OCI-LY7 (cell line): ENCODE data around the gene GRK3.

ENCODE experiments used
- CTCF ChIP-seq: fragments of 200-600 bp; sonication (generic); conservative IDR thresholded peaks from 2 replicates; pipeline ENCODE4 v1.5.1; 2014; ENCODE audit warnings: mild to moderate bottlenecking, antibody characterized with exemption, low read length, moderate library complexity, mixed read lengths
- EZH2phosphoT487 ChIP-seq: fragments of 200-600 bp; sonication (generic); IDR thresholded peaks from 2 replicates; pipeline ENCODE4 v1.6.1; 2018; ENCODE audit warnings: low read depth, borderline replicate concordance, mild to moderate bottlenecking, mixed run types, antibody characterized with exemption, low read length, moderate library complexity, mixed read lengths

GRCh38 chr22:25598609-25599008 is 34.1 kb downstream of the GRK3 start:
- TF ChIP-seq CTCF (no peak), EZH2phosphoT487 (no peak)
